Nephron (organoid): ENCODE measurements around the gene MIAT.

Source experiments
- H3K27ac Mint-ChIP-seq, 3 experiments: 2 replicates each; pipeline ENCODE4 v1.8.0; 2020; ENCODE audit warnings: mixed read lengths in 3 of 3, mild to moderate bottlenecking in 2 of 3, moderate library complexity in 1 of 3
- H3K27me3 Mint-ChIP-seq: 2 replicates; pipeline ENCODE4 v1.8.0; 2021; ENCODE audit warnings: low read depth, mild to moderate bottlenecking, moderate library complexity, mixed read lengths
- H3K36me3 Mint-ChIP-seq: 2 replicates; pipeline ENCODE4 v1.8.0; 2020; ENCODE audit warnings: low read depth, mixed read lengths
- H3K4me1 Mint-ChIP-seq: 2 replicates; pipeline ENCODE4 v1.8.0; 2020; ENCODE audit warnings: mixed read lengths
- H3K4me3 Mint-ChIP-seq, 3 experiments: 2 replicates each; pipeline ENCODE4 v1.8.0; 2020; ENCODE audit warnings: mild to moderate bottlenecking in 3 of 3, mixed read lengths in 3 of 3, moderate library complexity in 2 of 3
- H3K9me3 Mint-ChIP-seq: 2 replicates; pipeline ENCODE4 v1.8.0; 2020; ENCODE audit warnings: mixed read lengths
- TF ChIP-seq, protein P1 (sequence below), 3 experiments: fragments of 200-600 bp; sonication (generic); IDR thresholded peaks; one replicate each; pipeline ENCODE4 v1.5.0; 2021; ENCODE audit warnings: antibody characterized with exemption in 3 of 3; ENCODE audit not compliant: unreplicated experiment in 3 of 3

MIAT gene

DNA sequence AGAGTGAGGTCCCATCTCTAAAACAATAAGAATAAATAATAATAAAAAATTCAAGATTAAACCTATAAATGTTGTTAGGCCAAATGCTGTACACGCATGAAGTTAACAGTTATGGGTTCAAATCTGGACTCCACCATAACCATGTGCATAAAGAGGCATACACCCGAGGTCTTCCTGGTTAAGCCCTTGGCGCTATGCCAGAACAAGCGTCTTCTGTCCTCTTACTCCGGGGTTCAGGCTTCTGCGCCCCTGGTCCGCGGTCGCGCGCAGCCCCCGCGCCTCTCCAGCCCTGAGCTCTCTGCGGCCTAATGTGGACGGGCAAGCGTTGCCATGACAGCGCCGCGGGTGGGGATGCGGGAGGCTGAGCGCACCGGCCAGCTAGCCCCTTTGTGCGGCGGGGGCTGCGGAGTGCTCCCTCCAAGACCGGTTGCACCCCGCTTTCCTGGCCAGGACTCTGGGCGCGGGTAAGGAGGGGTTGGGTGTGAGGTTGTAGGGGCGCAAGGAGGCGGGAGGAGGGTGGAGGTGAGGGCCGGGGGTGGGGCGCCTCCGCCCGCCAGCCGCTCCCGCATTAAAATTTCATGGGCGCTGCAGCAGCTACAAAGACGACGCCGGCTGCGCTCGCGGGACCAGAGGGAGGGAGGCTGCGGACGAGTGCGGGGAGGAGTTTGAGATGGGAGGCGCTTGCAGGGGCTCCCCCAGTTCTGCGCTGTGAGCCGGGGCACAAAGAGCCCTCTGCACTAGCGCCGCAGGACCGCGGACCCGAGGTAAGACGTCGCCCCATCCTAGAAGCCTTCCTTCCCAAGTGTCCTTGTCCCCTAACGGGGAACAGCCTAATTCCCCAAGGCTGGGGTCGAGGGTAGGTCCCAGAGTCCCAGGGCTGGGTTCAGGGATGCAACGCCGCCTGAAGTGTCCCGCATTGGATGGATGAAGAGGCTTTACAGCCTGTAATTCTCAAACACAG, at the start of gene MIAT:
Gene MIAT, plus strand, starts transcription at position 698 of the 961 bp plus-strand sequence.
- TF ChIP-seq, protein P1, sequence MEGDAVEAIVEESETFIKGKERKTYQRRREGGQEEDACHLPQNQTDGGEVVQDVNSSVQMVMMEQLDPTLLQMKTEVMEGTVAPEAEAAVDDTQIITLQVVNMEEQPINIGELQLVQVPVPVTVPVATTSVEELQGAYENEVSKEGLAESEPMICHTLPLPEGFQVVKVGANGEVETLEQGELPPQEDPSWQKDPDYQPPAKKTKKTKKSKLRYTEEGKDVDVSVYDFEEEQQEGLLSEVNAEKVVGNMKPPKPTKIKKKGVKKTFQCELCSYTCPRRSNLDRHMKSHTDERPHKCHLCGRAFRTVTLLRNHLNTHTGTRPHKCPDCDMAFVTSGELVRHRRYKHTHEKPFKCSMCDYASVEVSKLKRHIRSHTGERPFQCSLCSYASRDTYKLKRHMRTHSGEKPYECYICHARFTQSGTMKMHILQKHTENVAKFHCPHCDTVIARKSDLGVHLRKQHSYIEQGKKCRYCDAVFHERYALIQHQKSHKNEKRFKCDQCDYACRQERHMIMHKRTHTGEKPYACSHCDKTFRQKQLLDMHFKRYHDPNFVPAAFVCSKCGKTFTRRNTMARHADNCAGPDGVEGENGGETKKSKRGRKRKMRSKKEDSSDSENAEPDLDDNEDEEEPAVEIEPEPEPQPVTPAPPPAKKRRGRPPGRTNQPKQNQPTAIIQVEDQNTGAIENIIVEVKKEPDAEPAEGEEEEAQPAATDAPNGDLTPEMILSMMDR (IDR thresholded peaks at IDR 0.05; ENCODE audit: unreplicated experiment in 3 of 3): no peak
- H3K36me3 Mint-ChIP-seq: no peaks in the 10 kb centered on the region
- H3K4me3 Mint-ChIP-seq: peak within 1 kb of the TSS; percentile 71 to 83 (median 79)
- no peaks in the 10 kb centered on the region for H3K9me3 Mint-ChIP-seq
- H3K4me1 Mint-ChIP-seq: peaks cover 19% of the 10 kb centered on the region
- no peak within 1 kb of the TSS for H3K27ac Mint-ChIP-seq
- peaks cover 76% of the 10 kb centered on the region for H3K27me3 Mint-ChIP-seq

DNA sequence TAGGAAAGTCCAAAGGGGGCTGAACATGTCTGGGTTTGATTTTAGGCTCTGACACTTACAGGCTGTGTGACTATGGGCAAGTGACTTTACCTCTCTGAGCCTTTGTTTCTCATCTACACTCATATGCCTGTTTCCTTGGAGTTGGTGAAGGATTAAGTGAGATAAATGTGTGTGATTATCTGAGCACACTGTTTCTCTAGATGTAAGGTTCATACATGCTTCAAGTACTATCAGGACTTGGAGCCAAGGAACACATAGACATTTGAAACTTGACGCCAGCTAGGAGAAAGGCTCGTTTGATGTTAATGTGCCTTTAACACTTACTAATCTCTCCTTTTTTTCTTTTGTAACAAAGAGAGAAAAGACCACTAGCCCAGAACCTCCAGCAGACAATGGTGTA, 49.3 kb upstream of the MIAT start:
- no peak overlapping the region for H3K4me3 Mint-ChIP-seq
- peaks cover 16% of the 10 kb centered on the region for H3K27me3 Mint-ChIP-seq
- H3K4me1 Mint-ChIP-seq: no peaks in the 10 kb centered on the region

DNA sequence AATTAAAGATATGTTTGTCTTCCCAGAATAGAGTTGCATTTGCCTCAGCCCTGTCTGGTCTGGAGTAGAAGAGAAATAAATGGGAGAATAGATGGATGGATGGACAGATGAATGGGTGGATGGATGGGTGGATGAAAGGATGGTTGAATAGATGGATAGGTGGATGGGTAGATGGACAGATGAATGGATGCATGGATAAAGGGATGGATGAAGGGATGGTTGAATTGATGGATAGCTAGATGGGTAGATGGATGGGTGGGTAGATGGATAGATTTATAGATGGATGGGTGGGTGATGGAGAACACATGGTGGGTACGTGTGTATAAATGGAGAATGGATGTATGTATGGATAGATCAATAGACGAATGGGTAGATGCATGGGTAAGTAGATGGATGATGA, 48.1 kb upstream of the MIAT start:
- Mint-ChIP-seq H3K4me3 (no peak overlapping the region), H3K27me3 (peaks cover 27% of the 10 kb centered on the region), H3K27ac (no peak overlapping the region), H3K4me1 (peaks cover 4% of the 10 kb centered on the region), H3K9me3 (no peaks in the 10 kb centered on the region), H3K36me3 (no peaks in the 10 kb centered on the region)
- TF ChIP-seq, protein P1 (IDR thresholded peaks at IDR 0.05; ENCODE audit: unreplicated experiment in 3 of 3): no peak

More for the DNA sequence above, 49.3 kb upstream of the MIAT start:
- TF ChIP-seq, protein P1 (IDR thresholded peaks at IDR 0.05; ENCODE audit: unreplicated experiment in 3 of 3): no peak
- H3K27ac Mint-ChIP-seq: no peak overlapping the region
- no peaks in the 10 kb centered on the region for H3K36me3 Mint-ChIP-seq
- H3K9me3 Mint-ChIP-seq: no peaks in the 10 kb centered on the region

DNA sequence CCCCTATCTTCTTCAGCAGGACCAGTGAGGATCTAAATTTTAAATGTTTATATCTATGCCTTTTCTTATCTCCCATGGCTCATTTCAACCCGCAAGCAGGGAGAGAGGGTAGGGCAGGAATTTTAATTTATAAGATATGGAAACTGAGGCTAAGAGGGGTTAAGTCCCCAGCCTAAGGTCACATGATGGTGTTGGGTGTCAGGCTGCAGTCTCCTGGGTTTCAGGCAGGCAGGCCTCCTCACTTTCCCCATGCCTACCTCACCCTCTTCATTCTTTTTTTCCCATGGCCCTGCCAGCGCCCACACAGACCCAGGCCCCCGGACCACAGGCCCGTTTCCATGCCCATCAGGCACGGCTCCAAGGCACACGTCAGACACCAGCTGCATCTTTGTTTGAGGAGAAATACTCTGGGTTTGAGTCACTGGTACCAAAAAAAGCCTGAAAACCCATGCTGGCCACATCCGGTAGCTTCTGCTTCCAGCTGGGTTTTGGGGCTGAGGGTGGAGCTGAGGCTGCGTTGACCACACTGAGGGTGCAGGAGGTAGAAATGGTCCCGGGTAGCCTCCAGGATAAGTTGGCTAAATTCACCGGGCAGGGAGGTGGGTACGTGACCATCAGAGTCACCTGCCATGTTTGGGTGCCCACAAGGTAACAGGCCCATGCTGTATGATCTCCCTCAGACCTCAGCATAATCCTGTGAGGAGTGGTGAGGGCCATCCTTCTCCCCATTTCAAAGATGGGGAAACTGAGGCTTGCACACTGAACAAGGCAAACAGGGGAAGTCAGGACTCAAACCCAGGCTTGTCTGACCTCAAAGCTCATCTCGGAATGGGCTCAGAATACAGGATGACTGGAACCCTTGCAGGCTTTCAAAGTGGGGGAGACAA, 47.1 kb upstream of the MIAT start:
- peaks cover 9% of the 10 kb centered on the region for H3K4me1 Mint-ChIP-seq
- TF ChIP-seq, protein P1 (IDR thresholded peaks at IDR 0.05; ENCODE audit: unreplicated experiment in 3 of 3): no peak
- H3K9me3 Mint-ChIP-seq: no peaks in the 10 kb centered on the region
- H3K36me3 Mint-ChIP-seq: no peaks in the 10 kb centered on the region
- H3K4me3 Mint-ChIP-seq: no peak overlapping the region
- peaks cover 30% of the 10 kb centered on the region for H3K27me3 Mint-ChIP-seq
- no peak overlapping the region for H3K27ac Mint-ChIP-seq

DNA sequence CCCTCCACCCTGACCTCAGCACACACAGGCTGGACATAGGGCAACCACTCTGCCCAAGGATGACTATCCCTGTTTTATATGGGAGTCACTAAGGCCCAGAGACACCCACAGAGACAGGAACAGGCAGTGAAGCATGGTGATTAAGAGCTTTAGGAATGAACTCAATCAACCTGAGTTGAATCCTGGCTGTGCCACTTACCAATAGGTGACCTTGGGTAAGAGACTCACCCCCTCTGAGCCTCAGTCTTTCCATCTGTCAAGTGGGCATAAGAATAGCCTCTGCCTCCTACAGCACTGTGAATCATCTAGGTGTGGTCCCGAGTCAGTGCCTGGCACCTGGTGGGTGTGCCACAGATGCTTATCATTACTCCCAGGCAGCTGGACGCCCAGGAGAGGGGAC, 46.4 kb upstream of the MIAT start:
- H3K9me3 Mint-ChIP-seq: no peaks in the 10 kb centered on the region
- H3K4me3 Mint-ChIP-seq: no peak overlapping the region
- H3K27ac Mint-ChIP-seq: no peak overlapping the region
- TF ChIP-seq, protein P1 (IDR thresholded peaks at IDR 0.05; ENCODE audit: unreplicated experiment in 3 of 3): no peak
- no peaks in the 10 kb centered on the region for H3K36me3 Mint-ChIP-seq
- H3K4me1 Mint-ChIP-seq: peaks cover 9% of the 10 kb centered on the region
- H3K27me3 Mint-ChIP-seq: peaks cover 30% of the 10 kb centered on the region
